SHP77 treated with DMSO at 0.1 percent for 48 hours (cell line): Measurements from ENCODE around the gene CLSTN1.

Experiments used
- DNase-seq: peaks from one replicate; lab custom pipeline; 2025; lab: John Stamatoyannopoulos, UW

Gene CLSTN1

GRCh38 chr1:9680091-9680490, 143.7 kb downstream of the CLSTN1 start:
- DNase-seq, result no peak
